Psoas muscle (tissue), 8 donors: ENCODE results near the gene MYO9B. TPM values are rescaled to one million over a fixed set of nuclear protein-coding genes. Genes with fewer than 3 reads are reported as not detected.
A peak's percentile ranks its signal among the peaks of the same experiment; 100 is the strongest.

ENCODE experiments used
- ATAC-seq, 4 donors: fragments of 200-7000 bp; cut with Tn5 transposase; one replicate each; pipeline ENCODE4 v1.9.1; 2020; ENCODE audit warnings: moderate library complexity in 3 of 4, mild to moderate bottlenecking in 2 of 4
- DNase-seq, 2 donors: peaks; one replicate each; pipeline ENCODE4 v3.0.0-alpha.2; 2020
- H3K27ac ChIP-seq: fragments of 200-600 bp; one replicate; pipeline ENCODE4 v1.8.0; 2022
- H3K27me3 ChIP-seq, 3 donors: fragments of 200-600 bp in 1 of 3; one replicate each; pipeline versions ENCODE4 v1.6.1 to v1.8.0; 2013 to 2022; ENCODE audit warnings: low read length in 2 of 3, mild to moderate bottlenecking in 2 of 3, moderate library complexity in 1 of 3; ENCODE audit not compliant: insufficient read depth in 3 of 3
- H3K36me3 ChIP-seq, 2 donors: fragments of 200-600 bp in 1 of 2; one replicate each; pipeline versions ENCODE4 v1.6.1 to v1.8.0; 2013 to 2022; ENCODE audit warnings: low read depth in 1 of 2, mild to moderate bottlenecking in 1 of 2, moderate library complexity in 1 of 2; ENCODE audit not compliant: insufficient read depth in 1 of 2
- H3K4me1 ChIP-seq: fragments of 200-600 bp; one replicate; pipeline ENCODE4 v1.8.0; 2022
- H3K4me3 ChIP-seq: fragments of 200-600 bp; one replicate; pipeline ENCODE4 v1.8.0; 2022; ENCODE audit warnings: mild to moderate bottlenecking
- H3K9me3 ChIP-seq: fragments of 200-600 bp; one replicate; pipeline ENCODE4 v1.8.0; 2022
- CTCF ChIP-seq: fragments of 200-600 bp; IDR thresholded peaks from one replicate; pipeline ENCODE4 v1.8.0; 2022; ENCODE audit warnings: antibody characterized with exemption
- WGBS, 3 donors: extraction: QIAGEN DNeasy Blood & Tissue Kit; methylation state at CpG; one replicate each; pipeline versions ENCODE4 v1.1.6 to v1.1.7; 2013; 5-methylcytosine and 5-hydroxymethylcytosine counted together
- intact Hi-C, 2 donors: fragments of 100-400 bp; cut with DNase I; formaldehyde crosslinking; loops; one replicate each; pipeline versions ENCODE4 v1.11.0 to v1.14.2; 2022
- polyA plus RNA-seq, 3 donors: library from polyadenylated mRNA; stranded (reverse); fragments of 200-250 nt; gene quantifications; one replicate each; pipeline ENCODE4 v1.2.3, GENCODE V29; 2013
- total RNA-seq, 4 donors: library from RNA; stranded (reverse); fragmentation: NEBNext Ultra II Directional in 2 of 4; extraction: Animal tissue kit (Norgen Biotek cat#: 25700) in 2 of 4; gene quantifications; one replicate each; pipeline versions ENCODE4 v1.2.1 to v1.2.4, GENCODE V29; 2021 to 2023
- donor health status: healthy with polysubstance abuse.
- donor health status: DM: no; HTN: no; CAD: no; lungs with moderate emphysema.
- donor health status: Bipolar disorder and iron deficiency.
- donor health status: healthy.
- donor health status: DM: yes; HTN: yes; CAD: no.
- donor health status: DM: no; HTN: no; CAD: no.
- donor health status: DM: no; HTN: no; CAD: no.
- donor health status: DM: yes; HTN: yes; CAD: no.

Gene MYO9B
- total and polyA plus RNA-seq, 7 donors, result 9.0 to 23.7 (median 15.1) TPM

GRCh38 chr19:17112271-17112670, 36.7 kb downstream of the MYO9B start:
- 83 to 86% (median 84%) methylated on average over 17 of the region's 17 CpGs for WGBS, 3 donors
- no peak overlapping the region for H3K27ac ChIP-seq
- H3K9me3 ChIP-seq, result no peaks in the 10 kb centered on the region
- ATAC-seq (no peak), DNase-seq (no peak)
- no peak for TF ChIP-seq CTCF
- intact Hi-C loops, result no loop called here
- peaks cover 17% of the 10 kb centered on the region for H3K4me1 ChIP-seq
- no peaks in the 10 kb centered on the region for H3K27me3 ChIP-seq
- no peak overlapping the region for H3K4me3 ChIP-seq
- no peaks in the 10 kb centered on the region for H3K36me3 ChIP-seq

- H3K27me3 ChIP-seq, result no peaks in the 10 kb centered on the region
- H3K4me3 ChIP-seq, result no peak overlapping the region
- intact Hi-C loops, result no loop called here
- DNase-seq (no peak), ATAC-seq (no peak)
- H3K9me3 ChIP-seq, result no peaks in the 10 kb centered on the region
- H3K27ac ChIP-seq, result no peak overlapping the region
- WGBS, 3 donors, result 93 to 96% (median 94%) methylated on average over 7 of the region's 7 CpGs
- TF ChIP-seq CTCF, result no peak
- H3K4me1 ChIP-seq, result peaks cover 20% of the 10 kb centered on the region
- H3K36me3 ChIP-seq, result no peaks in the 10 kb centered on the region
Measured at GRCh38 chr19:17112700-17113099, 37.1 kb downstream of the MYO9B start.

- no peaks in the 10 kb centered on the region for H3K27me3 ChIP-seq
- H3K36me3 ChIP-seq, result no peaks in the 10 kb centered on the region
- H3K27ac ChIP-seq, result no peak overlapping the region
- ATAC-seq (no peak), DNase-seq (peak in 1 of 2 donors; percentile 56)
- no peak for TF ChIP-seq CTCF
- 91 to 95% (median 93%) methylated on average over 17 of the region's 17 CpGs for WGBS, 3 donors
- H3K9me3 ChIP-seq, result no peaks in the 10 kb centered on the region
- H3K4me1 ChIP-seq, result peaks cover 14% of the 10 kb centered on the region
- H3K4me3 ChIP-seq, result no peak overlapping the region
- intact Hi-C loops, result no loop called here
Measured at GRCh38 chr19:17113127-17113785, 37.7 kb downstream of the MYO9B start.

GRCh38 chr19:17114414-17114831, 38.8 kb downstream of the MYO9B start:
- TF ChIP-seq CTCF, result no peak
- intact Hi-C loops, result no loop called here
- no peak for DNase-seq

More at GRCh38 chr19:17114414-17114831, 38.8 kb downstream of the MYO9B start:
- H3K9me3 ChIP-seq, result no peaks in the 10 kb centered on the region
- H3K4me1 ChIP-seq, result peaks cover 10% of the 10 kb centered on the region
- H3K36me3 ChIP-seq, result no peaks in the 10 kb centered on the region
- 80 to 84% (median 83%) methylated on average over 12 of the region's 12 CpGs for WGBS, 3 donors
- H3K27me3 ChIP-seq, result no peaks in the 10 kb centered on the region
- ATAC-seq, result no peak
- H3K4me3 ChIP-seq, result no peak overlapping the region
- H3K27ac ChIP-seq, result no peak overlapping the region
